ENCODE results near the gene G3BP2.
A peak's percentile ranks its signal among the peaks of the same experiment; 100 is the strongest.

Gene G3BP2

GRCh38 chr4:75637176-75637575 is 36.0 kb downstream of the G3BP2 start:
- DNase-seq: no peak

- DNase-seq: no peak
These were observed 38.3 kb downstream of the G3BP2 start for GRCh38 chr4:75634951-75635350.

DNA sequence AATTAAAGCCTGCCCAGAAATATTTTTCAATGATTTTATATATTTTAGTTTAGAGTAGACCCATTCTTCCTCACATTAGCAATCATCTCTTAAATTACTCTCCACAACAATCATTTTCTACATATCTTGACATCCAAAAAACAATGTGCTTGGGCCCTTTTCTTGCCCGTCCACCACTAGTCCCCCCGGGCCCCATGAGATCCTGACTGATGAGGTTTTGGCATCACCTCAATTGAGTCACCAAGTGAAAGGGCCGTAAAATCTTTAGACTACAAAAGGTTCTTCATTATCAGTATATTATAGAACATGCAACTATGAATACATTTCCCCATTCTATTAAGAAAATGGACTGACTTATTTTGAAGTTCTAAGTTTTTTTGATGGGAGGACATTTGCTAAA is 38.9 kb downstream of the G3BP2 start:
- DNase-seq: no peak

- no peak for DNase-seq
These were observed 39.4 kb downstream of the G3BP2 start for GRCh38 chr4:75633846-75634245.

- DNase-seq: no peak
These were observed 42.3 kb downstream of the G3BP2 start for GRCh38 chr4:75630937-75631329.

DNA sequence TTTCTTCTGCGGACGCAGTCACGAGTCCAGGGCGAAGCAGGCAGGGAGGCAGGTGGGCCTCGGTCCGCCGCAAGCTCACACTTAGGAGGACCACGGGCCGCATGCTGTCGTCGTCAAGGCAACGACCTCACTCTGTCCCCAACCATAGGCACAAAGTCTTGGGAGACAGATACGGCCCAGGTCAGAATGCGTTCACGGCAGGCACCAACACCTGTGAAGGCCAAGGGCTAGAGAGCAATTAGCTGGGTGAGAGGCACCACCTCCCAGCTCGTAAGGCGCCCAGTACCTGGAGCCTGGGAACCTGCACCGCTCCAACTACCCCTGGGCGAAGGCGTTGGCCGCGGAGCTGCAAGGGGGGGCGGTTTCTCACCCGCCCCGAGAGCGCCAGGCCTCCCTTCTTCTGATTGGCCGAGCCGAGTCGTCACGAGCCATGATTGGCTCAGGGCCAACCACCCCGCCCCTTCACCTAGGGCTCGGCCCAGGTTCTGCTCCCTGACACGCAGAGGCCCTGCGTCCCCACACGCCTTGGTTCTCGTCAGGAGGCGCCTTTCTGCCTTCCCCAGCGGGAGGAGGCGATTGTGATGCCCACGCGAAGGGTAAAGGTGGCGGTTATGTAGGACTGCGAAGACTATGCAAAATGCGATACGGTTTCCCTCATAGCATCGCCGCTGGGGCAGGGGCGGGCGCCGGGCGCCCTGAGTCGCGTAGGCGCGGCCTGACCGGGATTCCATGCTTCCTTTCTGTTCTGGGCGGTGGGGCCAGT is 42.9 kb downstream of the G3BP2 start, which contains the start of gene CDKL2:
TSS of gene CDKL2 (minus strand) at position 355 of the 763 bp plus-strand sequence. CDS start 4,540 bp downstream, outside the sequence.
- DNase-seq: peak; percentile 92

- DNase-seq: no peak
These were observed 44.0 kb downstream of the G3BP2 start for GRCh38 chr4:75629239-75629638.

- no peak for DNase-seq
These were observed 50.2 kb downstream of the G3BP2 start for GRCh38 chr4:75623026-75623425.

GRCh38 chr4:75621715-75622114 is 51.5 kb downstream of the G3BP2 start:
- DNase-seq: no peak

DNA sequence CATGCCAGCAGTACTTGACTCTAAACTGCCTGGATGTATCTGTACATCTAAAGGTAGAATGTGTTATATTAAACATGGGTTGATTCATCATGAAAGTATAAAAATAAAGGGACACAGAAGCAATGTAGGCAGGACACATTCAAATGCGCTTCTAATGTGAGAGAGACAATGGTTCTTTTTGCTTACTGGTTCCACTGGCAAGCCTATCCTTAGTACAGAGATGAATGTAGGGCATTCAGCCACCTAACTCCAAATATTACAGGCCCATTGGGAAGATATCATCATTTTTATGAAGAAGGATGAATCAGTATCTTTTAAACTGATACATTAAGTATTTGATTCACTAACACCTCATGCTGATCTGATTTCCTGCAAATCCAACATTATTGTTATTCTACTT is 60.9 kb downstream of the G3BP2 start:
- DNase-seq: no peak

DNA sequence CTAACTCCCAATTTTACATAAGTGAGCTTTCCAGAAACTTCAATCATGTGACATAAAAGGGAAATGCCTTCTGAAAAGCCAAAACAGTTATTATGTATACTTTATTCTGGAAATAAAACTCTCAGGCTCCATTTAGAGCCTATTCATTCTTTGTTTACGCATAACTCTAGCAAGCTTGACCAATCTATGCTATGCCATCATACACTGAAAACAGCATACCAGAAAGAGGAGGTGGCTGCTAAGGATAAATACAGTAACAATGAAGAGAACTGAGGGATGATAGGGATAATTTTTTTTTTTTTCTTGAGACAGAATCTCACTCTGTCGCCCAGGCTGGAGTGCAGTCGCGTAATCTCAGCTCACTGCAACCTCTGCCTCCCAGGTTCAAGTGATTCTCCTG is 67.3 kb downstream of the G3BP2 start:
- DNase-seq: no peak

- no peak for DNase-seq
These were observed 73.6 kb downstream of the G3BP2 start for GRCh38 chr4:75599647-75600046.

- no peak for DNase-seq
These were observed 74.8 kb downstream of the G3BP2 start for GRCh38 chr4:75598390-75598789.

GRCh38 chr4:75596061-75596460 is 77.2 kb downstream of the G3BP2 start:
- DNase-seq: no peak

DNA sequence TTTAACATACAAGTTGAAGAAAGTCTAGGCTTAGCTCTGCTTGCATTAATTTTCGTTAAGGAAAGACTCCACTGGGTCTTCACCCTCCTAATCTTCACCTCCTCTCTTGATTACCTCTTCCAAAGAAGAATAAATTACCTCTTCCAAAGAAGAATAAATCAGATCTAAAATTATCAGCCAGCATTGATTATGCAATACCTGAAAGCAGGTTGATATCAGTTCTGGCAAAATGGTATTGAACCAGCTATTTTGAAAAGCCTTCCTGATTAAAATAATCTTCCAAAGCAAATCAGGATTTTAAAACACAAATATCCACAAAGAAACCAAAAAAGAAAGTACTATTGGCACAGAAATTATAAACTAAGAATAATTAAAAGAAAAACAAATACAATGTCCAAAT is 79.8 kb downstream of the G3BP2 start:
- no peak for DNase-seq
